Measurements from ENCODE around the gene DPPA4.

DPPA4 gene

DNA sequence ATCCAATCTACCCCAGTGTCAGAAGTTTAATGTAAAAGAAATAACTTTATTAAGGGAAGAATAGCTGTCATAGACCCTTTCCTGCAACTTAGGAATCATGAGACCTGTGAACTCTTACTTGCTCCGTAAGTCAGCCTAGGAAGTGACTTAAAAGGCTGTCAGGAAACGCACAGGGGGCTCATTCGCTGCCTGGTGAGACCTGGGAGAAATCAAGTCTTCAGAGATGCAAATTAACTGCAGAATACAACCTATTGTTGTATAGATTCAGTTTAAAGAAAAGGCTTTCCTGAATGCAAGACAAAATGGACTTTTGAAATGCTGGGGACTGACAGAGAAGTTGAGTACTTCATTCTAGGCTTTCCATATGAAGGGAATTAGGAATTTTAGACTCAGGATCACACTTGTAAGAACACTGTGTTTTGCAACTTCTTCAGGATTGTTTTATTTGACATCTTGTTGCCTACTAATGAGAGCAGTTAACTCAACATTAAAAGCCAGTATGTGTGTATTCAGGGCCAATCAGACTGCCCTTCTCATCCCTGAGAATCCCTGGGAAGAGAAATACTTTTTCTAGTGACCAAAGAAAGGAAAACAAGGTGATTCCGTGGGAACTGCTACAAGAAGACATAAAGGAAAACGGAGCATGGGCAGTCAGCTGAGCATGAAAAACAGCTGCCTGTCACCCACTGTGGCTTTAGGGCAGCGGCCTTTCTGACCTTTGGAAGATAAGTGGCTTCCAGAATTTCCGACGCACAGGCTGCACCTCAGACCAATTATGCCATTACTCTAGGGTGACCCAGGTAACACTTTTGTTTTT, 18.5 kb upstream of the DPPA4 start:
- no peak overlapping the region for H3K4me3 ChIP-seq (ENCODE audit: low read depth, low read length)
- TF ChIP-seq, protein P1, sequence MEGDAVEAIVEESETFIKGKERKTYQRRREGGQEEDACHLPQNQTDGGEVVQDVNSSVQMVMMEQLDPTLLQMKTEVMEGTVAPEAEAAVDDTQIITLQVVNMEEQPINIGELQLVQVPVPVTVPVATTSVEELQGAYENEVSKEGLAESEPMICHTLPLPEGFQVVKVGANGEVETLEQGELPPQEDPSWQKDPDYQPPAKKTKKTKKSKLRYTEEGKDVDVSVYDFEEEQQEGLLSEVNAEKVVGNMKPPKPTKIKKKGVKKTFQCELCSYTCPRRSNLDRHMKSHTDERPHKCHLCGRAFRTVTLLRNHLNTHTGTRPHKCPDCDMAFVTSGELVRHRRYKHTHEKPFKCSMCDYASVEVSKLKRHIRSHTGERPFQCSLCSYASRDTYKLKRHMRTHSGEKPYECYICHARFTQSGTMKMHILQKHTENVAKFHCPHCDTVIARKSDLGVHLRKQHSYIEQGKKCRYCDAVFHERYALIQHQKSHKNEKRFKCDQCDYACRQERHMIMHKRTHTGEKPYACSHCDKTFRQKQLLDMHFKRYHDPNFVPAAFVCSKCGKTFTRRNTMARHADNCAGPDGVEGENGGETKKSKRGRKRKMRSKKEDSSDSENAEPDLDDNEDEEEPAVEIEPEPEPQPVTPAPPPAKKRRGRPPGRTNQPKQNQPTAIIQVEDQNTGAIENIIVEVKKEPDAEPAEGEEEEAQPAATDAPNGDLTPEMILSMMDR (IDR thresholded peaks at IDR 0.05; ENCODE audit: low read depth, low read length) = no peak
- in situ Hi-C loops (cut with HindIII; ENCODE audit: low sequenced_read_pairs) = no loop called here
- DNase-seq (ENCODE audit: low read depth, low spot score) = no peak

DNA sequence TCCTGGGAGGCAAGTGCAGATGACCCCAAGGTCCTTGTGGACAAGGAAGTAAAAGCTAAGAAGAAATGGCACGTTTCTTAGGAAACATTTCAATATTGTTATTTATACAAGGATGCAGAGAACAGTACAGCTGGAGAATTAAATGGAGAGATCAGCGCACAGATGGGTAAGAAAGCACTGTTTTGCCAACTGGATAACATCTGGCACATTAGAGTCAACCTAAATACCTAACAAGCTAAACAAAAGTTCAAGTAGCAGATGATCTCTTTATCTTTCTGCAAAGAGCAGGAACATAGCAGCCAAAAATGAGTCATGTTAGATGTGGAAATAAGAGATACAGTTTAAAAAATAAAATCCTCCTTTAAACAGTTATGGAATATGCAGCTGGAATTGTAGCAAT, 15.7 kb upstream of the DPPA4 start:
- TF ChIP-seq, protein P1 (IDR thresholded peaks at IDR 0.05; ENCODE audit: low read depth, low read length) = no peak
- in situ Hi-C loops (cut with HindIII; ENCODE audit: low sequenced_read_pairs) = no loop called here
- no peak overlapping the region for H3K4me3 ChIP-seq (ENCODE audit: low read depth, low read length)
- no peak for DNase-seq (ENCODE audit: low read depth, low spot score)

DNA sequence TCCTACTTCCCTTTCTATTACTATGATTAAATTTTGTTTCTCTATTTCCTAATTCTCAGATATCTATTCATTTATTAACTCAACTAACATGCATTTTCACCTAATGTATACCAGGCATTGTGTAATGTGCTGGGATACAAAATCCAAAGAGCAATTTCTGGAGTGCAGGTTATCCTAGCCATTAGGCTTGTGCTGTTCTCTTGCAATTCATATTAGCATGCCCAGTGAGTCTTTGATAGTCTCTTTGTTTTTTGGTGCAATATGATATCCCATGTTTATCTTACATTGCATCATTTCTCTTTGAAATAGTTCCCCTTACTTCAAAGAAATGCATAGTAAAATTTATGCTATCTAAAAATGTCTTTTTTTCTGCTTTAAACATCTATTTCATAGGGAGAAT, 13.9 kb upstream of the DPPA4 start:
- TF ChIP-seq, protein P1 (IDR thresholded peaks at IDR 0.05; ENCODE audit: low read depth, low read length) = no peak
- in situ Hi-C loops (cut with HindIII; ENCODE audit: low sequenced_read_pairs) = no loop called here
- H3K4me3 ChIP-seq (ENCODE audit: low read depth, low read length) = no peak overlapping the region

DNA sequence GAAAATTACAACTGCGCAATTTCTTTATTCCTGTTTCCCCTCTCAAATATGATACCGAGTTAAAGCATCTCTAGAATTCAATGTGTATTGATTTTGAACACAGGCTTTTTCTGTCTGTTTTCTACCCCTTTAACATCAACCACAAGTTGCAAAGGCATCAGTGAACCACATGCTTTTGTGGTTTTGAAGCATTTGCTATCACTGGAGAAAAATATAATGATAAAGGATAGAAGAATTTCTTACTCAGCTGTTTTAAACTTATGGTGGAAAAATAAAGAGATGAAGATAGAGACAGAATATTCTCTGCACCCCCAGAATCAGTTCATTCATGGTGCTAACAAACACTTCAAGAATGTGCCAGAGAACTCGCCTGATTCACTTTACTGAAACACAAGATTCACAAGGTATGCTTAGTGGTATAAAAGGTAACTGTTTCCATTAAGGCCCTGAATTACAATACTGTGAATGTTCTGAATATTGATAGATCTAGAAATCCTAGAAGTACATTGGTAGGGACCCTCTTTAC, 9.5 kb upstream of the DPPA4 start:
- TF ChIP-seq, protein P1 (IDR thresholded peaks at IDR 0.05; ENCODE audit: low read depth, low read length) = no peak
- in situ Hi-C loops (cut with HindIII; ENCODE audit: low sequenced_read_pairs) = no loop called here
- peak; percentile 63 for DNase-seq (ENCODE audit: low read depth, low spot score)
- H3K4me3 ChIP-seq (ENCODE audit: low read depth, low read length) = no peak overlapping the region

More for the DNA sequence above, 13.9 kb upstream of the DPPA4 start:
- no peak for DNase-seq (ENCODE audit: low read depth, low spot score)

DNA sequence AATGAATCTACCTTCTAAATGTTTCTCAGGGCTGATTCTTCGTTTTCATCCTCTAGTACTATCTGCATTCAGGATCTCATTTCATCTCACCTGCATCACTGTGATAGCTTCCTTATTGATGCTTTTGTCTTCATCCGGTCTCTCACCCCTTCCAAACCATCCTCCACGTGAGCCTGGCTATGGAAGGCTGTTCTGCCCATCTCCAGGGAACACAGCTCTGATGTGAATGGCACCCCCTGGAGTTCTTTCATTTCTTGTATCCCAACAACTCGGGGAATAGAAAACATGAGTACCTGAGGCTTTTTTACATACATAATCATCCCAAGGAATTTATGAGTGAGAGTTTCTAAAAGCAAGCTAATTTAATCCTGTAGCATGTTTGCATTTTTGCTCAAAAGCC, 8.8 kb upstream of the DPPA4 start:
- no peak for DNase-seq (ENCODE audit: low read depth, low spot score)
- H3K4me3 ChIP-seq (ENCODE audit: low read depth, low read length) = no peak overlapping the region
- in situ Hi-C loops (cut with HindIII; ENCODE audit: low sequenced_read_pairs) = no loop called here
- TF ChIP-seq, protein P1 (IDR thresholded peaks at IDR 0.05; ENCODE audit: low read depth, low read length) = no peak

DNA sequence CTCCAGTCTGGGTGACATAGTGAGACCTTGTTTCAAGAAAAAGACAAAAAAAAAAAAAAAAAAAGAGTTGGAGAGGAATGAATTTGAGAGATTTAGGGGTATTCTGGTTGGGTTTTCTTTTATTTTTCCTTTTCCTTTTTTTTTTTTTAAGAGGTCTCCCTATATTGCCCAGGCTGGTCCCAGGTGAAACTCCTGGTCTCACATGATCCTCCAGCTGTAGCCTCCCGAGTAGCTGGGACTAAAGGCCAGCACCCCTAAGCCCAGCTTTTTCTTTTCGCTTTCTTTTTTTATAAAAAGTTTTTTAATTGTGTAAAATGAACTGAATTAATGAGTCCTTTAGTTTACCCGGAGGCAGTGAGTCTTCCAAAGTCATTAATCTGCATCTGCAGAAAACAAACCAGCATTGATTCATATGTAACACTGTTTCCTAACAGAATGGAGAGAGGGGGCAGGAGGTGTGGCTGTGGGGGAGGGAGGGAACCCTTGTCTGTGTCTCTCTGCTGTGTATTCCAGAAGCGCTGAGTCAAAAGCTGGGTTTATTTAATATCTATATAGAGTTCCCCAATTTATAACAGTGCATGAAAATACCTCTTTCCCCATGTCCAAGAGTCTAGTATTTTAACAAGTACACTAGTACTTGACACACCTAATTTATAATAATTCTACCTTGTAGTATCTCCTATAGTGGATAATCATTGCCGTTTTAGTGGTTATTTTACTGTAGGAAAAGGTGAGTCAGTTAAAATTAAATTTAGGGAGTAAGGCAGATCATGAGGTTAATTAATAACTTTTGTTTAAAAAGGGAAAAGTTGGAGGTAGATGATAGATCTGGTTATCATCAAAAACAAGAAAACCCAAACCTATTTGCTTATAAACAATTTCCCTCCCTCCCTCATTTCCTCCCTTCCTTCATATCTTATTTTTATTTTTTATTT, 2.6 kb upstream of the DPPA4 start:
- in situ Hi-C loops (cut with HindIII; ENCODE audit: low sequenced_read_pairs) = no loop called here
- TF ChIP-seq, protein P1 (IDR thresholded peaks at IDR 0.05; ENCODE audit: low read depth, low read length) = no peak
- no peak for DNase-seq (ENCODE audit: low read depth, low spot score)
- no peak overlapping the region for H3K4me3 ChIP-seq (ENCODE audit: low read depth, low read length)
